Measurements from ENCODE around the gene ASPSCR1. TPM values are rescaled to one million over a fixed set of nuclear protein-coding genes. Genes with fewer than 3 reads are reported as not detected.

The ASPSCR1 gene
- total and polyA plus RNA-seq, 2 of the 13 experiments (the other 11 are each of a cell fraction or from before 2014, with no cell fraction given), result 274 to 314 TPM

DNA sequence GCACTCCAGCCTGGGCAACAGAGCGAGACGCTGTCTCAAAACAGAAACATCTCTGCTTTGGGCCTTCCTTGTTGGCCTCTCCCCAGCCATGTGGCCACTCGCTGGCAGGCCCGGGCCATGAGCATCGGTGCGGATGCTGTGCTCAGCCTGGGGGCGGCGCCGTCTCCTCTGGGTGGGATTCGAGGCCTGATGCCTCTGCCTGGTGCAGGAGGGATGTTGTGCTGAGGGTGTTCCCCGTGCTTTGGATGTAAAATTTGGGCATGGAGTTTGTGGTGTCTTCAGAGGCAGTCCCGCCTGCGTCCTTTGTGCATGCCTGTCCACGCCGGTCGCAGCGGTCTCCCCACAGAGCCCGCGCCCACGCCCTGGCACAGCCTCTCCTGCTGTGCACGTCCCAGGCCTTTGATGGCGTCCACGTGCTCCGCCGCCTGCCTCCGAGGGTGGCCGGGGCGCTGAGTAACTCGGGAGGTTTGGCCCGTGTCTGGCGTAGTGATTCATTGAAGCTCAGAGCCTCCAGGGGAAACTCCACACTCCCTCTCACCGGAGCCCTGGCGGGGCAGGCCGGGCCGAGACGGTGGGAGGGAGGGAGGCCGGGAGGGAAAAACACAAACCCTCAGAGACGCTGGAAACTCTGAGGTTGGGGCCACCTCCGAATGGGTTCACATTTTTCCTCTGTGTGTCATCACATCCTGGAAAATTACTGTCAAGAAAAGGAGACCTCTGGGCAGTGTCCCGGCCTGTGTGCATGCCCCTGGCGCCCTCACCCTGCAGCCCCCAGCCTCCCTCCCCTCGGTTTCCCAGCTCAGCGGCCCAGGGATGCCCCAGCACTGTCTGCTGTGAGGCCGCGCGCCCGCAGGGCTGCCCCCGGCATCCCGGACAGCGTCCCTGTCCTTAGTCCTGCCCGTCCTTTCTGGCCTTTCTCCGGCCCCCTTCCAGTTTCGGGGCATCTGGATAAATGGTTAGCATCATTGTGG is 26.3 kb downstream of the ASPSCR1 start (continued):
- TF ChIP-seq, protein P1, sequence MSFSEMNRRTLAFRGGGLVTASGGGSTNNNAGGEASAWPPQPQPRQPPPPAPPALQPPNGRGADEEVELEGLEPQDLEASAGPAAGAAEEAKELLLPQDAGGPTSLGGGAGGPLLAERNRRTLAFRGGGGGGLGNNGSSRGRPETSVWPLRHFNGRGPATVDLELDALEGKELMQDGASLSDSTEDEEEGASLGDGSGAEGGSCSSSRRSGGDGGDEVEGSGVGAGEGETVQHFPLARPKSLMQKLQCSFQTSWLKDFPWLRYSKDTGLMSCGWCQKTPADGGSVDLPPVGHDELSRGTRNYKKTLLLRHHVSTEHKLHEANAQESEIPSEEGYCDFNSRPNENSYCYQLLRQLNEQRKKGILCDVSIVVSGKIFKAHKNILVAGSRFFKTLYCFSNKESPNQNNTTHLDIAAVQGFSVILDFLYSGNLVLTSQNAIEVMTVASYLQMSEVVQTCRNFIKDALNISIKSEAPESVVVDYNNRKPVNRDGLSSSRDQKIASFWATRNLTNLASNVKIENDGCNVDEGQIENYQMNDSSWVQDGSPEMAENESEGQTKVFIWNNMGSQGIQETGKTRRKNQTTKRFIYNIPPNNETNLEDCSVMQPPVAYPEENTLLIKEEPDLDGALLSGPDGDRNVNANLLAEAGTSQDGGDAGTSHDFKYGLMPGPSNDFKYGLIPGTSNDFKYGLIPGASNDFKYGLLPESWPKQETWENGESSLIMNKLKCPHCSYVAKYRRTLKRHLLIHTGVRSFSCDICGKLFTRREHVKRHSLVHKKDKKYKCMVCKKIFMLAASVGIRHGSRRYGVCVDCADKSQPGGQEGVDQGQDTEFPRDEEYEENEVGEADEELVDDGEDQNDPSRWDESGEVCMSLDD (CRISPR knock-in tag; IDR thresholded peaks at IDR 0.05; ENCODE audit: borderline replicate concordance), result 0 out of 2 replicates have a peak, but pooled peaks have one; percentile 32
- TF ChIP-seq ZNF235 (CRISPR knock-in tag; IDR thresholded peaks at IDR 0.05; ENCODE audit: borderline replicate concordance) (no peak), CBFB (CRISPR knock-in tag; IDR thresholded peaks at IDR 0.05) (peak; percentile 26; the same call in 1 of the 2 replicates), CEBPG (CRISPR knock-in tag; IDR thresholded peaks at IDR 0.05) (peak; percentile 31; the same call in 1 of the 2 replicates), TMF1 (CRISPR knock-in tag; IDR thresholded peaks at IDR 0.05; ENCODE audit: low read depth) (0 out of 2 replicates have a peak, but pooled peaks have one; percentile 39), ZNF674 (CRISPR knock-in tag; IDR thresholded peaks at IDR 0.05; ENCODE audit: low read depth) (no peak), GATAD2A (CRISPR knock-in tag; IDR thresholded peaks at IDR 0.05) (peak; percentile 91), ZNF572 (CRISPR knock-in tag; IDR thresholded peaks at IDR 0.05) (no peak), KLF16 (CRISPR knock-in tag; IDR thresholded peaks at IDR 0.05) (peak; percentile 34 to 76; a peak in 2 of 4 replicates), ZNF737 (CRISPR knock-in tag; IDR thresholded peaks at IDR 0.05; ENCODE audit: borderline replicate concordance) (no peak; the same call in 1 of the 2 replicates), ELF1 (CRISPR knock-in tag; IDR thresholded peaks at IDR 0.05) (peak; percentile 48), TBX3 (IDR thresholded peaks at IDR 0.05; ENCODE audit: borderline replicate concordance) (no peak; the same call in 1 of the 2 replicates), SMAD1 (CRISPR knock-in tag; IDR thresholded peaks at IDR 0.05; ENCODE audit: borderline replicate concordance, low read depth) (peak; percentile 54; the same call in 1 of the 2 replicates), ZNF501 (CRISPR knock-in tag; IDR thresholded peaks at IDR 0.05) (peak; percentile 63), ZNF264 (CRISPR knock-in tag; IDR thresholded peaks at IDR 0.05) (peak; percentile 99), SPEN (CRISPR knock-in tag; IDR thresholded peaks at IDR 0.05; ENCODE audit: low read depth) (peak; percentile 65; the same call in 1 of the 2 replicates), THYN1 (CRISPR knock-in tag; IDR thresholded peaks at IDR 0.05; ENCODE audit: borderline replicate concordance, low read depth) (no peak), ZNF766 (CRISPR knock-in tag; IDR thresholded peaks at IDR 0.05; ENCODE audit: borderline replicate concordance) (peak; percentile 63; the same call in 1 of the 2 replicates)
- TF ChIP-seq, protein P2, sequence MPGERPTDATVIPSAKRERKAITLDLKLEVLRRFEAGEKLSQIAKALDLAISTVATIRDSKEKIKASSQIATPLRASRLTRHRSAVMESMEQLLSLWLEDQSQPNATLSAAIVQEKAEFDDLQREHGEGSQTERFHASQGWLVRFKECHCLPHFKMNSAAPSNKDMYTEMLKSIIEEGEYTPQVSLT (CRISPR knock-in tag; IDR thresholded peaks at IDR 0.05; ENCODE audit: borderline replicate concordance, low read depth), result no peak; the same call in 1 of the 2 replicates
- TF ChIP-seq, protein P3, sequence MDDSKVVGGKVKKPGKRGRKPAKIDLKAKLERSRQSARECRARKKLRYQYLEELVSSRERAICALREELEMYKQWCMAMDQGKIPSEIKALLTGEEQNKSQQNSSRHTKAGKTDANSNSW (CRISPR knock-in tag; IDR thresholded peaks at IDR 0.05; ENCODE audit: borderline replicate concordance), result no peak; the same call in 1 of the 2 replicates
- TF ChIP-seq, protein P4, sequence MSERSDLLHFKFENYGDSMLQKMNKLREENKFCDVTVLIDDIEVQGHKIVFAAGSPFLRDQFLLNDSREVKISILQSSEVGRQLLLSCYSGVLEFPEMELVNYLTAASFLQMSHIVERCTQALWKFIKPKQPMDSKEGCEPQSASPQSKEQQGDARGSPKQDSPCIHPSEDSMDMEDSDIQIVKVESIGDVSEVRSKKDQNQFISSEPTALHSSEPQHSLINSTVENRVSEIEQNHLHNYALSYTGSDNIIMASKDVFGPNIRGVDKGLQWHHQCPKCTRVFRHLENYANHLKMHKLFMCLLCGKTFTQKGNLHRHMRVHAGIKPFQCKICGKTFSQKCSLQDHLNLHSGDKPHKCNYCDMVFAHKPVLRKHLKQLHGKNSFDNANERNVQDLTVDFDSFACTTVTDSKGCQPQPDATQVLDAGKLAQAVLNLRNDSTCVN (CRISPR knock-in tag; IDR thresholded peaks at IDR 0.05; ENCODE audit: borderline replicate concordance), result peak; percentile 87; the same call in 1 of the 2 replicates
- TF ChIP-seq, protein P5, sequence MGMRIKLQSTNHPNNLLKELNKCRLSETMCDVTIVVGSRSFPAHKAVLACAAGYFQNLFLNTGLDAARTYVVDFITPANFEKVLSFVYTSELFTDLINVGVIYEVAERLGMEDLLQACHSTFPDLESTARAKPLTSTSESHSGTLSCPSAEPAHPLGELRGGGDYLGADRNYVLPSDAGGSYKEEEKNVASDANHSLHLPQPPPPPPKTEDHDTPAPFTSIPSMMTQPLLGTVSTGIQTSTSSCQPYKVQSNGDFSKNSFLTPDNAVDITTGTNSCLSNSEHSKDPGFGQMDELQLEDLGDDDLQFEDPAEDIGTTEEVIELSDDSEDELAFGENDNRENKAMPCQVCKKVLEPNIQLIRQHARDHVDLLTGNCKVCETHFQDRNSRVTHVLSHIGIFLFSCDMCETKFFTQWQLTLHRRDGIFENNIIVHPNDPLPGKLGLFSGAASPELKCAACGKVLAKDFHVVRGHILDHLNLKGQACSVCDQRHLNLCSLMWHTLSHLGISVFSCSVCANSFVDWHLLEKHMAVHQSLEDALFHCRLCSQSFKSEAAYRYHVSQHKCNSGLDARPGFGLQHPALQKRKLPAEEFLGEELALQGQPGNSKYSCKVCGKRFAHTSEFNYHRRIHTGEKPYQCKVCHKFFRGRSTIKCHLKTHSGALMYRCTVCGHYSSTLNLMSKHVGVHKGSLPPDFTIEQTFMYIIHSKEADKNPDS (CRISPR knock-in tag; IDR thresholded peaks at IDR 0.05), result no peak
